ENCODE data around the gene PSORS1C1. TPM values are rescaled to one million over a fixed set of nuclear protein-coding genes. Genes with fewer than 3 reads are reported as not detected.

The PSORS1C1 gene
- total RNA-seq, 4 donors from 2014 or later = 0.33 to 0.94 (median 0.50) TPM

DNA sequence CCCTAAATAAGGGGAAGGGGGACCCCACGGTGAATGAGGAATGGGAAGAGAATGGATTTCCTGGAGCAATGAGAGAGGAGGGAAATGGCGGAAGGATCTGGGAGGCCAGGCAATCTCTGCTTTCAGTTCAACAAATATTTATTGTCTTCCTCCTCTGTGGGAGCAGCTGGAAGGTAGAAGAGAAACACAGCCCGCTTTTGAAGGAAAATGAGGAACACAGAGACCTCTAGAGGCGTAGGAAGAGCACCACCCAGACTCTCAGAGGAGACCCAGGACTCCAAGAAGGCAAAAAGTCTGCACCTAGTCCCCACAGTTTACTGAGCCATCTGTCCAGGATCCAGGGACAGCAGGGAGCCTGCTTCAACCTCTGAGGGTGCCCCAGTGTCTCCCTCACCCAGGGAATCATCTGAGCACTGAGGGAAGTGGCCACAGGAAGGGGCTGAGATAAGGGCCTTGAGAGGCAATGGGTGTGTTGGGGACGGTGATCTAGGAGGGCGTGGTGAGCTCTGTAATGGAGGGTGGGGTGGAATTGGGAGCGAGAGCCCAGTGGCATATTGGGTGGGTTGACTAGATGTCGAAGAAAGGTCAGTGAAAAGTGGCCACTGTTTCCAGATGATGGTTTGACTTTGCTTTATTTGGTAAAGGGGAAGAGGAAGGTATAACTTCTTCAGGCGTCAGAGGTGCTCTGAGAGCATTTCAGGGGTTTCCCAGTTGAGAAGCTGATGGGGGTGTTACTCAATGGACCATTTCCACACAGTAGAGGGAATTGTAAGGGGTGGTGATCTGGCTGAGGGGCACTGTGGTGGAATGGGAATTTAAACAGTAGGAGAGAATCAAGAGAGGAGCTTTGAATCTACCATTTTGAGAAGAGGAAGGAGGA lies 610 bp downstream of the PSORS1C1 start:
- TF ChIP-seq, protein P1, sequence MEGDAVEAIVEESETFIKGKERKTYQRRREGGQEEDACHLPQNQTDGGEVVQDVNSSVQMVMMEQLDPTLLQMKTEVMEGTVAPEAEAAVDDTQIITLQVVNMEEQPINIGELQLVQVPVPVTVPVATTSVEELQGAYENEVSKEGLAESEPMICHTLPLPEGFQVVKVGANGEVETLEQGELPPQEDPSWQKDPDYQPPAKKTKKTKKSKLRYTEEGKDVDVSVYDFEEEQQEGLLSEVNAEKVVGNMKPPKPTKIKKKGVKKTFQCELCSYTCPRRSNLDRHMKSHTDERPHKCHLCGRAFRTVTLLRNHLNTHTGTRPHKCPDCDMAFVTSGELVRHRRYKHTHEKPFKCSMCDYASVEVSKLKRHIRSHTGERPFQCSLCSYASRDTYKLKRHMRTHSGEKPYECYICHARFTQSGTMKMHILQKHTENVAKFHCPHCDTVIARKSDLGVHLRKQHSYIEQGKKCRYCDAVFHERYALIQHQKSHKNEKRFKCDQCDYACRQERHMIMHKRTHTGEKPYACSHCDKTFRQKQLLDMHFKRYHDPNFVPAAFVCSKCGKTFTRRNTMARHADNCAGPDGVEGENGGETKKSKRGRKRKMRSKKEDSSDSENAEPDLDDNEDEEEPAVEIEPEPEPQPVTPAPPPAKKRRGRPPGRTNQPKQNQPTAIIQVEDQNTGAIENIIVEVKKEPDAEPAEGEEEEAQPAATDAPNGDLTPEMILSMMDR (IDR thresholded peaks at IDR 0.05; ENCODE audit: low read depth) = no peak

DNA sequence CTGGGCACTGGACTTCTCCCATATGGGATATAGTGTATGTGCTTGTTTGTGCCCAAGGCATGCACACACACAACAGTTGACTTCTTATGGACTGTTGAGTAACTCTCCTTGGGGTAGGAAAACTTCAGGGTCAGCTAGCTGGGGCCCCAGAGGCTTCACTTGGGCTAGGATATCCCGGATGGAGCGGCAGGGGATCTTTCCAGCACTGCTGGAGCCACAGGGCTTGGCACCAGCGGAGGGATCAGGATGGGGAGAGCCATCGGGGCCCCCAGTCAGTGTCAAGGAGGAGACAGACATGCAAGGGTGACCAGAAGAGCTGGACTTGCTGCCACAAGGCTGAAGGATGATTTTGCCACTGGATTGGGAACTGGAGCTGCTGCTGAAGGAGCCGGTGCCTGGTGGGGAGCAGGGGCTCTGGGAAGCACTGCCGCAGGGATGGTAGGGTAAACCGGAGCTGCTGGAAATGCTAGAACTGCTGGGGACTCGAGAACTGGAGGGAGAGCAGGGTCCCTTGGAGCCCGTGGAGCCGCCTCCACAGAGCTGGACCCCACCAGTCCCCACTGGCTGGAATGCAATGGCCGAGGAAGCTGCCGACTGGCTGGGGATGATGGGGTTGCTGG lies 1.5 kb downstream of the PSORS1C1 start:
- TF ChIP-seq, protein P1 (IDR thresholded peaks at IDR 0.05; ENCODE audit: low read depth) = no peak

DNA sequence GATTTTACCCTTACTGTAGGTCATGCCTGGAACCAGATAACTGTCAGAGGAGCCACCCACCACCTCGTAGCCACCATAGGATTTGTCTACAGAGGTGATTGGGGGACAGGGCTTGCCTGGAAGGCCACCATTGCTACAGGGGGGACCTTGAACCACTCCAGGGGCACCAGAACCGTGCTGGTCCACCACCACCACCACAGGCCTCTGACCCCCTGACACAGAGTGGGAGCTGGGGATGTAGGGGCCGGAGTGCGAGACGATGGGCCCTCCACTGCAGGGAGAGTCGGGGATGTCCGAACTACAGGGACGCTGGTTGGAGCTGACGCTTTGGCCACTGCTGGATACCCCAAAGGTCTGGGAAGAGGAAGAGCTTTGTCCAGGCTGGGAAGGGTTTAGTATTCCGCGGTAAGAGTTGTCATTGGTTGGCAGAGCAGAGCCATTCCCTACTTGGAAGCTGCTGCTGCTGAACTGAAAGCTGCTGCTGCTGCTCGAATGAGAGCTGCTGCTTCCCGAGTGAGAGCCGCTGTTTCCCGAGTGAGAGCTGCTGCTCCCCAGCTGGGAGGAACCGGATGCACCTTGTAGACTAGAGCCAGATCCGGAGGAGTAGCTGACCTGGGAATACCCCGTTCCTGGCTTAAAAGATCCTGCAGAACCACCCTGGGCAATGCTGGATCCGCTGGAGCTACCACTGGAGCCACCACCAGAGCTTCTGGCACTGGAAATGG lies 2.2 kb downstream of the PSORS1C1 start:
- TF ChIP-seq, protein P1 (IDR thresholded peaks at IDR 0.05; ENCODE audit: low read depth) = no peak

DNA sequence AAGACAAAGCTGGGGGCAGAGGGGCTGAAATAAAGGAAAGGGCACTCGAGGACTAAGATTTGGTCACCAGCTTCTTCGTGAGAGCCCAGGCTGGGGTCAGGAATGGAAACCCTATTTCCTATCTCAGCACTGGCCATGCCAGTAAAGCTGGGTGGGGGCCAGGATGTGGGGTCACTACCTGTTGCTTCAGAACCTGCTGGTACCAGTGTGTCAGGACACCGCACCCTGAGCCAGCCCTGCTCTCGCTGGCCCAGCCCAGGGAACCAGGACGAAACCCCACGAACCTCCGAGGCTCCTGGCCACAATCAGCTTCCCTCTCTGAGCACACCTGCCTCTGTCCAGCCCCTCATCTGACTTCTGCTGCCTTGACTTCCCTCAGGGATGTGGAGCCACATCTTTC lies 3.6 kb downstream of the PSORS1C1 start:
- TF ChIP-seq, protein P1 (IDR thresholded peaks at IDR 0.05; ENCODE audit: low read depth) = no peak

DNA sequence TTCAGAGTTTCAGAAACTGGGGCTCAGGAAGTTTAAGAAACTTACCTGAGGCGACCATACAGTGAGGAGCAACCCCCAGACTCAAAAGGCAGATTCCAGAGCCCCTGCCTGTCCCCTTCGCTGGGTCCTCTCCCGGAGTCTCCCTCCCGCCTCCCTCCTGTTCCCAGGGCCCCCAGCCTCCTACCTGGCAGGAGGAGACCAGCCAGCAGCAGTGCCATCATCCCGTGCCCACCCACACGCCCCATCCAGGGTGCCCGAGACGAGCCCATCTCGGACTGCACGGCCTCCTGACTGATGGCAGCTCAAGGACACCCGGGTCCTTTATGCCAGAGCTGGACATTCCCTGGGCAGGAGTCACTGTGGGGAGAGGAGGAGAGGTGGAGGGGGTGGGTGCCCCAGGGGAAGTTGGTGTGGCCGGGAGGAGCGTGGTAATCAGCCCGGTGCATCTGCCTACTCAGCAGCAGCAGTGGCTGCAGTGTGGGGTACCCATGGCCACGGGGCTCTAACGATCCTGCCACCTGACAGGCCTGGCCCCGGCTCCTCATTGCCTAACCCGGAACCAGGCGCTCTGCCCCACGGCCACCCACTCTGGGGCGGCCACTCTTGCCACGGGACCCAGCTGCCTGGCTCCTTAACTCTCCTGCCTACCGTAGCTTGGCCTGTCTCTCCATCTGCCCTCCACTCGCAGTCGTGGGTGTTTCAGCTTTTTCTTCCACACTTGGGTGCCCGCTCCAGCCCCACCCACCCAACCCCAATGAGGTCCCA lies 5.7 kb downstream of the PSORS1C1 start, which contains the start of gene CDSN:
Gene CDSN, minus strand, starts transcription at position 296 of the 765 bp plus-strand sequence. Its CDS starts 27 bp downstream, at position 269.
- TF ChIP-seq, protein P1 (IDR thresholded peaks at IDR 0.05; ENCODE audit: low read depth) = no peak

DNA sequence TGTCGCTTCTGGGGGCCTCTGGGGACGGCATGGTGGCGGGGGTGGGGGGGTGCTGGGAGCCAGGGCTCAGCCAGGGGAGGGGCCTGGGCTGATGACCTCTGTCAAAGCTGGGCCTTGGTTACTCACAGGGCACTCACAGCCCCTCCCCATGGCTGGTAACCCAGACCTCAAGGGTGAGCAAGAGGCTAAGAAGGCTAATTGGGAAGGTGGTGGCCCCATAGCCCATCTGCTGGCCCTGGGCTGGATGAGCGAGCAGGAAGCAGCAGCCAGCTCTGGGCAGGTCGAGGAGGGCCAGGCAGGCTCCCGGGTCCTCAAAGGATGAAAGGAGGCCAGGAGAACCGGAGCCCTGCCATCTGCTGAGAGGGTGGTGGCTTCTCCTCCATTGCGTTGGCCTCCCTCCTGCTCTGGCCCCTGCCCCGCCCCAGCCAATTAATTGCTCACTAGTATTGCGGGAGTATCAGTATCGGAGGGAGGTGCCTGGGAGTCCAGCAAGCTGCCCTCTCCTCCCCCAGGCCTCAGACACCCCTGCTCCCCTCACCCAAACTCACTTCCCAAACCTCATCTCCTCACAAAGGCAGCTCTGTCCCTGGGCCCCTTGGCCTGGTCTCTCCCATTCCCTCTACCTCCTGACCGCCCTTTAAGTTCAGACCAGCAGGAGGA lies 6.7 kb downstream of the PSORS1C1 start:
- TF ChIP-seq, protein P1 (IDR thresholded peaks at IDR 0.05; ENCODE audit: low read depth) = no peak

All from subcutaneous adipose tissue (tissue), 4 donors.